HepG2 (cell line): Measurements from ENCODE around the gene KIF2B. TPM values are rescaled to one million over a fixed set of nuclear protein-coding genes. Genes with fewer than 3 reads are reported as not detected.
"Not testable (repeated sequence)": the region's sequence is repeated elsewhere in the genome, so short reads cannot be mapped to it uniquely, and the experiment has no call there.

Experiments
- ATAC-seq: fragments of 200-7000 bp; cut with Tn5 transposase; 3 replicates; pipeline ENCODE4 v1.9.1; 2020; ENCODE audit warnings: mild to moderate bottlenecking, moderate library complexity
- BruUV-seq: library from RNA; stranded (reverse); fragments of 400-500 nt; replicated peaks from 2 replicates; lab custom pipeline; 2021; lab: Mats Ljungman, UMichigan
- CTCF ChIA-PET: fragments of 300-600 bp; formaldehyde crosslinking; extraction: SDS; loops from one replicate; lab custom pipeline; 2021; ENCODE audit warnings: low total read pairs, inconsistent platforms, low intra/inter-chr PET ratio; lab: Yijun Ruan, JAX
- POLR2A ChIA-PET: fragments of 350-600 bp; sonication (Branson Sonifier 250); formaldehyde crosslinking; loops from one replicate; lab custom pipeline; 2020; ENCODE audit warnings: antibody characterized with exemption, inconsistent platforms; lab: Yijun Ruan, JAX
- DNase-seq: peaks from one replicate; pipeline ENCODE4 v3.0.0-alpha.2; 2015; ENCODE audit warnings: low spot score
- FAIRE-seq: peaks from 3 replicates; lab custom pipeline; 2011; peaks lifted over from hg19 to GRCh38; lab: Jason Lieb, UNC
- H2AFZ ChIP-seq: one replicate; pipeline ENCODE4 v1.6.1; 2011; ENCODE audit warnings: low read length, inconsistent platforms
- H3K27ac ChIP-seq: fragments of 300-600 bp; 3 replicates; pipeline ENCODE4 v1.8.0; 2011; ENCODE audit warnings: mixed run types, mild to moderate bottlenecking, mixed read lengths, low read length, inconsistent platforms; ENCODE audit not compliant: insufficient read depth; ENCODE audit errors: extremely low read length
- H3K27me3 ChIP-seq, 2 experiments: fragments of 200-600 bp in 1 of 2; 2 replicates in 1 of 2; 3 replicates in 1 of 2; pipeline versions ENCODE4 v1.6.0 to v1.8.0; 2011; ENCODE audit warnings: low read length in 2 of 2, mild to moderate bottlenecking in 2 of 2, moderate library complexity in 2 of 2, inconsistent platforms in 1 of 2; ENCODE audit not compliant: insufficient read depth in 2 of 2, control insufficient read depth in 1 of 2
- H3K36me3 ChIP-seq, 2 experiments: fragments of 200-600 bp in 1 of 2; replicated peaks in 1 of 2; 2 replicates in 1 of 2; 3 replicates in 1 of 2; pipeline versions ENCODE4 v1.5.1 to v1.8.0; 2011; ENCODE audit warnings: low read length in 2 of 2, inconsistent platforms in 1 of 2; ENCODE audit not compliant: insufficient read depth in 2 of 2, control insufficient read depth in 1 of 2
- H3K4me1 ChIP-seq: 2 replicates; pipeline ENCODE4 v1.5.1; 2012; ENCODE audit warnings: low read length, inconsistent platforms; ENCODE audit not compliant: insufficient read depth
- H3K4me2 ChIP-seq: 2 replicates; pipeline ENCODE4 v1.6.0; 2011; ENCODE audit warnings: low read depth, low read length, inconsistent platforms
- H3K4me3 ChIP-seq, 3 experiments: fragments of 200-600 bp in 1 of 3; sonication (generic), shearing (Covaris generic) in 1 of 3; replicated peaks in 1 of 3; 2 replicates each; pipeline ENCODE4 v1.5.1; 2011 to 2016; ENCODE audit warnings: low read length in 3 of 3, inconsistent platforms in 2 of 3, low read depth in 2 of 3, mild to moderate bottlenecking in 2 of 3, control low read depth in 1 of 3, mixed read lengths in 1 of 3; ENCODE audit not compliant: insufficient read depth in 1 of 3
- H3K79me2 ChIP-seq: one replicate; pipeline ENCODE4 v1.6.1; 2011; ENCODE audit warnings: low read length, inconsistent platforms; ENCODE audit not compliant: insufficient read depth
- H3K9ac ChIP-seq: 2 replicates; pipeline ENCODE4 v1.6.0; 2011; ENCODE audit warnings: mild to moderate bottlenecking, low read depth, low read length, inconsistent platforms; ENCODE audit not compliant: insufficient read depth
- H3K9me3 ChIP-seq: 2 replicates; pipeline ENCODE4 v1.5.1; 2012; ENCODE audit warnings: mild to moderate bottlenecking, low read length
- H4K20me1 ChIP-seq: 2 replicates; pipeline ENCODE4 v1.6.0; 2011; ENCODE audit warnings: inconsistent platforms, mild to moderate bottlenecking, low read length, moderate library complexity; ENCODE audit not compliant: insufficient read depth
- CCAR2 ChIP-seq: fragments of 200-400 bp; formaldehyde crosslinking; optimal IDR thresholded peaks from 2 replicates; pipeline ENCODE3; 2018; ENCODE audit warnings: low read depth, mild to moderate bottlenecking, low read length, moderate library complexity
- CREM ChIP-seq, 2 experiments: sonication (generic) in 1 of 2; formaldehyde crosslinking in 1 of 2; IDR thresholded peaks; 2 replicates each; pipeline versions ENCODE4 v1.4.0 to v1.6.1; 2016 to 2020; ENCODE audit warnings: antibody characterized with exemption in 1 of 2, mild to moderate bottlenecking in 1 of 2, missing genetic modification reagents in 1 of 2
- GFI1 ChIP-seq: sonication (generic); formaldehyde crosslinking; IDR thresholded peaks from 2 replicates; pipeline ENCODE4 v1.5.0; 2020; ENCODE audit warnings: missing genetic modification reagents, mild to moderate bottlenecking, borderline replicate concordance
- MBD4 ChIP-seq: IDR thresholded peaks from 2 replicates; pipeline ENCODE4 v1.6.1; 2012; ENCODE audit warnings: low read length, inconsistent platforms, borderline replicate concordance
- MIXL1 ChIP-seq: IDR thresholded peaks from 2 replicates; pipeline ENCODE4 v1.6.1; 2016
- NCOR1 ChIP-seq: fragments of 200-600 bp; sonication (generic); IDR thresholded peaks from 2 replicates; pipeline ENCODE4 v1.7.0; 2017; ENCODE audit warnings: antibody characterized with exemption, low read length, borderline replicate concordance
- PHF8 ChIP-seq: sonication (generic); formaldehyde crosslinking; IDR thresholded peaks from 2 replicates; pipeline ENCODE4 v1.5.0; 2020; ENCODE audit warnings: missing genetic modification reagents
- REXO4 ChIP-seq: sonication (generic); formaldehyde crosslinking; IDR thresholded peaks from 2 replicates; pipeline ENCODE4 v1.8.0; 2022; ENCODE audit warnings: missing genetic modification reagents, mild to moderate bottlenecking, borderline replicate concordance
- SRSF1 ChIP-seq: fragments of 200-400 bp; formaldehyde crosslinking; optimal IDR thresholded peaks from 2 replicates; pipeline ENCODE3; 2017; ENCODE audit warnings: mild to moderate bottlenecking, low read depth, low read length, moderate library complexity
- ZC3H4 ChIP-seq: sonication (generic); formaldehyde crosslinking; IDR thresholded peaks from 2 replicates; pipeline ENCODE4 v1.4.0; 2020; ENCODE audit warnings: missing genetic modification reagents, borderline replicate concordance
- ZNF138 ChIP-seq: sonication (generic); formaldehyde crosslinking; IDR thresholded peaks from 2 replicates; pipeline ENCODE4 v1.5.0; 2020; ENCODE audit warnings: mild to moderate bottlenecking, low read depth, missing genetic modification reagents
- ZNF431 ChIP-seq: sonication (generic); formaldehyde crosslinking; IDR thresholded peaks from 2 replicates; pipeline ENCODE4 v1.9.0; 2022; ENCODE audit warnings: missing genetic modification reagents, low read depth, mild to moderate bottlenecking, borderline replicate concordance
- ZNF556 ChIP-seq: sonication (generic); formaldehyde crosslinking; IDR thresholded peaks from 2 replicates; pipeline ENCODE4 v1.4.0; 2020; ENCODE audit warnings: mild to moderate bottlenecking, missing genetic modification reagents, borderline replicate concordance
- ZSCAN9 ChIP-seq: IDR thresholded peaks from 2 replicates; pipeline ENCODE4 v1.6.1; 2016; ENCODE audit warnings: borderline replicate concordance
- WGBS: methylation state at CpG from one replicate; pipeline ENCODE4 v1.1.6; 2017; ENCODE audit warnings: low lambda C conversion rate; 5-methylcytosine and 5-hydroxymethylcytosine counted together
- in situ Hi-C: cut with HindIII; loops from 2 replicates; pipeline ENCODE4 v1.10.0; 2017; ENCODE audit warnings: low pct_unique_long_range_greater_than_20kb; ENCODE audit not compliant: extremely low pct_ligation_motif_present
- intact Hi-C: fragments of 100-400 bp; cut with micrococcal nuclease; formaldehyde crosslinking; loops from one replicate; pipeline ENCODE4 v1.10.0; 2022; ENCODE audit not compliant: unreplicated experiment
- polyA plus RNA-seq, 8 experiments: library from polyadenylated mRNA; depleted of rRNA in 3 of 8; stranded (reverse) in 7 of 8; unstranded in 1 of 8; fragments of >200 nt; fragmentation: Illumina TruSeq in 4 of 8; extraction: Trizol in 4 of 8; gene quantifications; 2 replicates each; pipeline versions ENCODE4 v1.2.1 to v1.2.3, GENCODE V29; 2011 to 2016; ENCODE audit warnings: low read depth in 4 of 8, missing spikeins in 1 of 8, mixed read lengths in 1 of 8; ENCODE audit not compliant: insufficient read depth in 1 of 8
- total RNA-seq, 5 experiments: library from RNA; depleted of rRNA; stranded (reverse); fragments of >200 nt; fragmentation: Illumina TruSeq; extraction: Trizol; gene quantifications; 2 replicates each; pipeline ENCODE4 v1.2.3, GENCODE V29; 2016; ENCODE audit warnings: low read depth in 1 of 5

Gene KIF2B
- total and polyA plus RNA-seq, 2 of the 13 experiments (the other 11 are each of a cell fraction or from before 2014, with no cell fraction given): not detected

DNA sequence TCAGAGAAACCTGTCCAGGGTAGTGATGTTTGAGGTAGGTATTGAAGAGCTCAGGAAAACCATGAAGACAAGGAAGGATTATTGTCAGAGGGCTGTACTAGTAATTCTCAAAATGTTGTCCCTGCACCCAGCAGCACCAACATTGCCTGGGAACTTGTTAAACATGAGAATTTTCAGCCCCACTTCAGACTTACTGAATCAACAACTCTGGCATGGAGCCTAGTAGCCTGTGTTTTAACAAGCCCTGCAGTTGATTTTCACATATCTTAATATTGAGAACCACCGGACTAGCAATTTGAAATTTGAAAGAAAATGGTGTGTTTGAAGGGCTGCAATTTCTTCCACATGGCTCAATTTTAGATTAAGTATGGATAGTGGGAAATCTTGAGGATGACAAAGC lies 2.8 kb upstream of the KIF2B start (continued):
- TF ChIP-seq ZNF138 (CRISPR knock-in tag) (no peak), REXO4 (CRISPR knock-in tag) (no peak), CREM (IDR thresholded peaks at IDR 0.05) (no peak), CREM (CRISPR knock-in tag; IDR thresholded peaks at IDR 0.05) (no peak)
- TF ChIP-seq, all 625 proteins: peak for 0

DNA sequence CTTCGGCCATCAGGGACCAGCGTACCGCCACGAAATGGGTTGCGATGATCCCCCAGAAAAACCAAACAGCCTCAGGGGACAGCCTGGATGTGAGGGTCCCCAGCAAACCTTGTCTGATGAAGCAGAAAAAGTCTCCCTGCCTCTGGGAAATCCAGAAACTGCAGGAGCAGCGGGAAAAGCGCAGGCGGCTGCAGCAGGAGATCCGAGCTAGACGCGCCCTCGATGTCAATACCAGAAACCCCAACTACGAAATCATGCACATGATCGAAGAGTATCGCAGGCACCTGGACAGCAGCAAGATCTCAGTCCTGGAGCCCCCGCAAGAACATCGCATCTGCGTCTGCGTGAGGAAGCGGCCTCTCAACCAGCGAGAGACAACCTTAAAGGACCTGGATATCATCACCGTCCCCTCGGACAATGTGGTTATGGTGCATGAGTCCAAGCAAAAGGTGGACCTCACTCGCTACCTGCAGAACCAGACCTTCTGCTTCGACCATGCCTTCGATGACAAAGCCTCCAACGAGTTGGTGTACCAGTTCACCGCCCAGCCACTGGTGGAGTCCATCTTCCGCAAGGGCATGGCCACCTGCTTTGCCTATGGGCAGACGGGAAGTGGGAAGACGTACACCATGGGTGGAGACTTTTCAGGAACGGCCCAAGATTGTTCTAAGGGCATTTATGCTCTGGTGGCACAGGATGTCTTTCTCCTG lies 769 bp downstream of the KIF2B start:
- H3K9me3 ChIP-seq: peaks cover 41% of the 10 kb centered on the region
- no peak overlapping the region for H2AFZ ChIP-seq
- no TSS peak for BruUV-seq
- intact Hi-C loops: no loop called here
- no peak overlapping the region for H3K4me3 ChIP-seq
- H3K4me1 ChIP-seq: no peaks in the 10 kb centered on the region
- no peaks in the 10 kb centered on the region for H3K79me2 ChIP-seq
- POLR2A ChIA-PET: no interaction called here
- WGBS: 61% methylated on average over 32 of the region's 32 CpGs
- FAIRE-seq (no peak), ATAC-seq (no peak), DNase-seq (no peak)
- TF ChIP-seq ZC3H4 (CRISPR knock-in tag): no peak
- TF ChIP-seq GFI1 (CRISPR knock-in tag): no peak
- no peak for TF ChIP-seq SRSF1
- TF ChIP-seq MIXL1: no peak
- TF ChIP-seq NCOR1: no peak
- no peak for TF ChIP-seq ZNF556 (CRISPR knock-in tag)
- TF ChIP-seq MBD4: no peak
- TF ChIP-seq ZSCAN9 (CRISPR knock-in tag): no peak
- TF ChIP-seq CCAR2: no peak
- no peak for TF ChIP-seq ZNF431
- no peak for TF ChIP-seq PHF8
- CTCF ChIA-PET: no interaction called here
- no peaks in the 10 kb centered on the region for H3K36me3 ChIP-seq
- no peaks in the 10 kb centered on the region for H4K20me1 ChIP-seq
- no peak overlapping the region for H3K4me2 ChIP-seq
- no peak overlapping the region for H3K27ac ChIP-seq
- in situ Hi-C loops: no loop called here
- H3K27me3 ChIP-seq: no peaks in the 10 kb centered on the region; a peak in 1 of 5 replicates
- no peak overlapping the region for H3K9ac ChIP-seq

DNA sequence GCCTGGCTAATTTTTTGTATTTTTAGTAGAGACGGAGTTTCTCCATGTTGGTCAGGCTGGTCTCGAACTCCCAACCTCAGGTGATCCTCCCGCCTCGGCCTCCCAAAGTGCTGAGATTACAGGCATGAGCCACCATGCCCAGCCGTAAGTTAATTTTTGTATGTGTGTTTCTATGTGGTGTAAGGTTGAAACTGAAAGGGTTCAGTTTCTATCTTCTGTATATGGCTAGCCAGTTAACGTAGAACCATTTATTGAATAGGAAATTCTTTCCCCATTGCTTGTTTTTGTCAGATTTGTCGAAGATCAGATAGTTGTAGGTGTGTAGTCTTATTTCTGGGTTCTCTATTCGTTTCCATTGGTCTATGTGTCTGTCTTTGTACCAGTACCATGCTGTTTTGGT lies 12.0 kb downstream of the KIF2B start:
- H3K9ac ChIP-seq, H3K79me2 ChIP-seq, in situ Hi-C loops, DNase-seq, H3K27me3 ChIP-seq, BruUV-seq, H2AFZ ChIP-seq, FAIRE-seq, H3K4me2 ChIP-seq, POLR2A ChIA-PET, CTCF ChIA-PET, ATAC-seq, H3K36me3 ChIP-seq, H3K27ac ChIP-seq, H4K20me1 ChIP-seq, H3K4me1 ChIP-seq, H3K4me3 ChIP-seq: not testable (repeated sequence)
- peaks cover 54% of the 10 kb centered on the region for H3K9me3 ChIP-seq
- intact Hi-C loops: loop anchor here (5.0 kb wide), 1 partner anchor 1753 kb away; no protein-coding TSS in a partner anchor
- WGBS: 25% methylated on average over 8 of the region's 8 CpGs
